Measurements from ENCODE around the gene LDLRAD1. TPM values are rescaled to one million over a fixed set of nuclear protein-coding genes. Genes with fewer than 3 reads are reported as not detected.
A peak's percentile ranks its signal among the peaks of the same experiment; 100 is the strongest.
"Not testable (repeated sequence)": the region's sequence is repeated elsewhere in the genome, so short reads cannot be mapped to it uniquely, and the experiment has no call there.

Gene LDLRAD1
- total RNA-seq, 4 donors from 2014 or later, result not detected

- intact Hi-C loops (cut with DNase I), result loop anchor here (5.0 kb wide), 1 partner anchor 106 kb away; the partner anchor contains the start of genes IFT25 and LRRC42
- peak within 1 kb of the TSS; percentile 81 to 86 (median 85) for H3K27ac ChIP-seq
- peaks cover 17 to 33% of the 10 kb centered on the region in 2 donors for H3K4me1 ChIP-seq
- peak within 1 kb of the TSS; percentile 59 to 88 (median 73) for H3K4me3 ChIP-seq (replicated peaks in 1 of 3)
- peak; percentile 98 to 99 for DNase-seq
- no peaks in the 10 kb centered on the region for H3K9me3 ChIP-seq
- TF ChIP-seq POLR2A (IDR thresholded peaks at IDR 0.05) (peak in 1 of 2 donors; percentile 88), CTCF (IDR thresholded peaks at IDR 0.05) (no peak)
- H3K36me3 ChIP-seq, result peaks cover 0 to 4% of the 10 kb centered on the region in 2 donors
- 0% methylated on average over 44 to 51 of the region's 59 CpGs for whole genome bisulfite sequencing, 2 donors
- H3K27me3 ChIP-seq, result no peaks in the 10 kb centered on the region
Observed at GRCh38 chr1:54052934-54053744, 35.2 kb upstream of the LDLRAD1 start, which contains the start of the genes TCEANC2 and TMEM59. Gene TCEANC2 (plus strand): TSS chr1:54053608. CDS start chr1:54054423, 815 bp downstream. Gene TMEM59 (minus strand): TSS chr1:54053204. CDS start chr1:54053188, 16 bp downstream.

GRCh38 chr1:54052431-54052933 is 34.5 kb upstream of the LDLRAD1 start:
- peaks cover 0 to under 1% of the 10 kb centered on the region in 2 donors for H3K36me3 ChIP-seq
- TF ChIP-seq POLR2A (IDR thresholded peaks at IDR 0.05) (peak in 1 of 2 donors; percentile 5), CTCF (IDR thresholded peaks at IDR 0.05) (no peak)
- WGBS, 2 donors, result 1% methylated on average over 23 of the region's 23 CpGs
- peak overlapping the region; percentile 59 to 88 (median 73) for H3K4me3 ChIP-seq (replicated peaks in 1 of 3)
- peaks cover 17 to 33% of the 10 kb centered on the region in 2 donors for H3K4me1 ChIP-seq
- DNase-seq, result peak; percentile 47 to 51
- H3K9me3 ChIP-seq, result no peaks in the 10 kb centered on the region
- intact Hi-C loops (cut with DNase I), result loop anchor here (5.0 kb wide), 1 partner anchor 105 kb away; the partner anchor contains the start of genes IFT25 and LRRC42
- no peaks in the 10 kb centered on the region for H3K27me3 ChIP-seq
- peak overlapping the region; percentile 81 to 86 (median 85) for H3K27ac ChIP-seq

GRCh38 chr1:54051933-54052430 is 34.0 kb upstream of the LDLRAD1 start:
- DNase-seq, result no peak
- Histone ChIP-seq H3K27me3 (no peaks in the 10 kb centered on the region), H3K4me3 (replicated peaks in 1 of 3) (peak overlapping the region; percentile 59 to 88 (median 73)), H3K9me3 (no peaks in the 10 kb centered on the region), H3K36me3 (no peaks in the 10 kb centered on the region), H3K27ac (peak overlapping the region; percentile 81 to 86 (median 85)), H3K4me1 (peaks cover 17 to 33% of the 10 kb centered on the region in 2 donors)
- TF ChIP-seq CTCF (IDR thresholded peaks at IDR 0.05) (no peak), POLR2A (IDR thresholded peaks at IDR 0.05) (no peak)
- WGBS, 2 donors, result 2 to 3% methylated on average over 8 of the region's 8 CpGs
- intact Hi-C loops (cut with DNase I), result loop anchor here (5.0 kb wide), 1 partner anchor 105 kb away; the partner anchor contains the start of genes IFT25 and LRRC42

GRCh38 chr1:54050435-54050834 is 32.4 kb upstream of the LDLRAD1 start:
- not testable (repeated sequence) for H3K27me3 ChIP-seq; H3K4me3 ChIP-seq (replicated peaks in 1 of 3); H3K9me3 ChIP-seq; H3K36me3 ChIP-seq; DNase-seq; H3K27ac ChIP-seq
- intact Hi-C loops (cut with DNase I), result loop anchor here (5.0 kb wide), 1 partner anchor 103 kb away; the partner anchor contains the start of genes IFT25 and LRRC42
- WGBS, 2 donors, result 95 to 96% methylated on average over 12 of the region's 12 CpGs
- H3K4me1 ChIP-seq, result peaks cover 17 to 33% of the 10 kb centered on the region in 2 donors
